Medulla oblongata (tissue), 1 donor: ENCODE results near the gene HYCC2.
A peak's percentile ranks its signal among the peaks of the same experiment; 100 is the strongest.
"Not testable (repeated sequence)": the region's sequence is repeated elsewhere in the genome, so short reads cannot be mapped to it uniquely, and the experiment has no call there.

Source experiments
- DNase-seq: peaks from one replicate; pipeline ENCODE4 v3.0.0-alpha.2; 2015; ENCODE audit errors: extremely low spot score

The HYCC2 gene

DNA sequence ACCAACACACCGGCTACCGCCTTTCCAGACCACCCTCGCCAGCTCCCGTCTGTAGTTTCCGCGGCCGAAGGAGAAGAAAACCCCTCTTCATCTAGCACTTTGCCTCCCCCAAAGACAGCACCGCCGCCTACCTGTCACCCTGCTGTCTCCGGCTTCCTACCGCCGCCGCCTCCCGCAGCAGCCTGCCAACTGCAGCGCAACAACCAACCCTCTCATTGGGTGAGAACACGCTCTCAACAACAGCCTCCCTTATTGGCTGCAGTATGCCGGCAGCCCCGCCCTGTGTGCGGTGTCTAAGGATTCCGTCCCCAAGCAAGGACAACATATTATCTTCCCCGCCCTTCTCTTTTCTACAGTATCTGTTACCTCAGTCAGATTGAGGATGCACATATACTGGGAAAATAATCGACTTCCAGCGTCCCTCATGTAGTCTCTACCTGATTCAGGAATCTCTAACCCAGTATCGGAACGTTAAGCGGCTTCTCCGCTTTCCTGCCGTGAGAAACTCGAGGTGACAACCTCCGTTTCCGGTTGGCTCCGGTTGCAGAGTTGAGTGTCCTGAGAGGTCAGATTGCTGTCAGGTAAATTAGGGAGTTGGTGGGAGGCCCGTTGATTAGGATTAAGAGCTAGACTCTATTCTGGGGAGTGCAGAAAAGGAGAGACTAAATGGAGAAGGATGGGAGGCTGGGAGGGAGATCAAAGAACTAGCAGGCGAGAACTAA is at the start of gene HYCC2, which contains the start of gene NDUFB3:
Gene HYCC2, minus strand, starts transcription at position 193 of the 722 bp plus-strand sequence. CDS start 47,662 bp downstream, outside the sequence.
Gene NDUFB3, plus strand, starts transcription at position 523 of the 722 bp plus-strand sequence. CDS start 6,882 bp downstream, outside the sequence.
- DNase-seq: peak; percentile 96

DNA sequence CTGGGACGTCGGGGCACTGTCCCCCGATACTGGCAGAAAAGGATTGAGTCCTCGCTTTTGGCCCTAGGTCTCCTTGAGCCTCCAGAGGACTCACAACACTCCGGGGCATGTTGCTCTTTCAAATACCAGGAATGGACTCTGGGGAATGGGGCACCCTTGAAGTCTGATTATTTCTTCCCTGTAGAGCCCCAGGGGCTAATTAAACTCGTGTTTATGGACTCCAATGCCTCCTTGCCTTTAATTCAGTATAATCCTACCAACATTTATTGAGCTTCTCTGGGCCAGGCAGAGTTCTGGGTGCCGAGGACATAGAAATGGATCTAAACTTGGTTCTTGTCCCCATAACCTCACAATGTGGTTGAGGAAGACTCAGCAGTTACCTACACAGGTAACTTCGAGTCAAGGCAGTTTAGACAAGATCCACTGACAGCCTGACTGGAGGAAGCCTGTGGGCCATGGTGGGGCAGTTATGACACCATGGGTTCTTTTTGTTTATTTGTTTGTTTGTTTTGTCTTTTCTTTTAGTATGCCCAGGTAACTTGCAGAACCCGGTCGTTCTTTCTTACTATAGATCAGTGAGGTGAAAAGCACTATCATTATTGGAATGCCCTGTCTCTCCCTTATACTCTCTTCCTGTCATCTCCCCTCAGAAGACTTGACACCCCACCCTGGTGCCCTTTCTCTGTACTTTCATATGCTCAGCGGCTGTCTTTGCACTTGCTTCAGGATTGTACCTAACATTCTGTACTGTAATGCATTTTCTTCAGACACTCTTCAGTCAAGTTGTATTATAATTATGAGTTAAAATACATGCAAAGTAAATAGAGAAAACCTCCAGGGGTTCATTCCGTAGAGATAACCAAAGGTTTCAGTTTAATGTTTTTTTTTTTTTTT is 47.7 kb upstream of the HYCC2 start:
- DNase-seq: peak; percentile 39

DNA sequence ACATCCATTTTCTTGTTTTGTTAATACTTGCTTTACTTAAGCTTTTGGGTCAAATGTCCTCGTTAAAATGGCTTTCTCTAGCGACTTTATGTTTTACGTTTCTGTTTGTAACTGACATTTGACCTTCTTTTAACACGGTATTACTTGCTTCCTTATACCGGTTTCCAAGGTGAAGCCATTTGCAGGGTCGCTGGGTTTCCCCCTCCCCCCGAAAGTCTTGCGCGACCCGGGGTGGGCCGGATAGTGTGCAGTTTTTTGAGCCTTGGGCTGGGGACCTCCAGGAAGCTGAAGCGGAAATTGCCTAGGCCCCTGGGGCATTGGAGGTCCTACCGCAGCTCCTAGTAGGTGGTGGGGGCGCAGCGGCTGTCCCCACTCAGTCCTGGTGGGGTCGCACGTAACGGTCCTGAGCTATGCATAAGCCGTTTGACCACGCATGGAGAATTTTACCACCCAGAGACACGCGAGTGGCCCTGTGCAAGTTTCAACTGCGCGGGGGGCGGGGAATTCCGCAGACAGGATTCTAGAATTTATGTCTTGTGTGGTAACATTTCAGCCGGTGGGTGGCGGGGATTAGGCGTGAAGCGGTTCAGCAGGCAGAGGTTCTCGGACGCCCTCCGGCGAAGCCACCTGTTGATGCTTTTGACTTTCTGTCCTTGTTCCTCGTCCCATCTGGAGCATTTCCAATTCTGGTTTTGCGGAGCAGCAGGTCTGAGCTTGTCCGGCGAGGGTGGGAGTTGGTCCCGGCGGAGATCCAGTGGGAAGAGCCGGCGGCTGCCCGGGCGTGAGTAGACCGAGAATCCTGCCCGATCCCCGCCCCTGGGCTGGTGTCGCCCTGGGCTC is 46.9 kb upstream of the HYCC2 start:
- DNase-seq: peak; percentile 90

DNA sequence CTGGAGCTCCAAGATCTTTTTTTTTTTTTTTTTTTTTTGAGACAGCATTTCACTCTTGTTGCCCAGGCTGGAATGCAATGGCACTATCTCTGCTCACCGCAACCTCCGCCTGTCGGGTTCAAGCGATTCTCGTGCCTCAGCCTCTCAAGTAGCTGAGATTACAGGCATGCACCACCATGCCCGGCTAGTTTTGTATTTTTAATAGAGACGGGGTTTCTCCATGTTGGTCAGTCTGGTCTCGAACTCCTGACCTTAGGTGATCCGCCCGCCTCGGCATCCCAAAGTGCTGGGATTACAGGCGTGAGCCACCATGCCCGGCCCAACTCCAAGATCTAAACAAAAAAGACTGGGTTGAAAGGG is 46.2 kb upstream of the HYCC2 start:
- not testable (repeated sequence) for DNase-seq

DNA sequence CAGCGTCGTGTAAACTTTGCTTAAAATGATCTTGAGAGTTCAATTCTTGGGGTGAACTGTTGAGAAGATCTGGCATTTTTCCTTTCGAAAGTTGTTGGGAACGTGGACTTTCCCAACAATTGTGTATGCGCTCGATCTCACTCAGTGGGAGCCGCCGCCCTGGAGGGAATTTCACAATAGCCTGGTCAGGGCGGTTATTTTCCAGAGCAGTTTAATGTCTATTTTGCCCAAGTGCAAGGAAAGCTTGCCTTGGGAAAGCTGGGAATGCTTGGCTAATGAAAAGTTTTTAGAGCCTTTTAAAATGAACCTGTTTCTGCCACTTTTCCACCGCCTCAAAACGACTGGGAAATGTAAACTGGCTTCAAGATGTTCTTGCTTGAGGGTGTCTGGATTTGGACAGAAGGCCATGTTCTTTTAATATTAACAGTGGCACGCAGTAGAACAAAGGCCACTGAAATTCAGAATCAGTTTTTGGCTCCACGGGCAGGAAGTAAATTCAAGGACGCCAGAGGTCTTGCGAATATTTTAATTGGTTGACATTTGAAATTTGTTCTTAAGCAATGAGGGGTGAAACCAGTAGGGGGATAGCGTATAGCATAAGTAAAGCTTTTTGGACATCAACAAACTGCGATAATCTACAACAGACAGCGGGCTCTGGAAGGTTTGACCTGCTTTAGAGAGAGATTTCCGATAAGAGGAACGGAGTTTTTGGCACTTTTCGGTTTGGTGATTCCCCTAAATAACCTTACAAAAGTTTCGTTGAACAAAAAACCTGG is 45.7 kb upstream of the HYCC2 start:
- DNase-seq: peak; percentile 71

DNA sequence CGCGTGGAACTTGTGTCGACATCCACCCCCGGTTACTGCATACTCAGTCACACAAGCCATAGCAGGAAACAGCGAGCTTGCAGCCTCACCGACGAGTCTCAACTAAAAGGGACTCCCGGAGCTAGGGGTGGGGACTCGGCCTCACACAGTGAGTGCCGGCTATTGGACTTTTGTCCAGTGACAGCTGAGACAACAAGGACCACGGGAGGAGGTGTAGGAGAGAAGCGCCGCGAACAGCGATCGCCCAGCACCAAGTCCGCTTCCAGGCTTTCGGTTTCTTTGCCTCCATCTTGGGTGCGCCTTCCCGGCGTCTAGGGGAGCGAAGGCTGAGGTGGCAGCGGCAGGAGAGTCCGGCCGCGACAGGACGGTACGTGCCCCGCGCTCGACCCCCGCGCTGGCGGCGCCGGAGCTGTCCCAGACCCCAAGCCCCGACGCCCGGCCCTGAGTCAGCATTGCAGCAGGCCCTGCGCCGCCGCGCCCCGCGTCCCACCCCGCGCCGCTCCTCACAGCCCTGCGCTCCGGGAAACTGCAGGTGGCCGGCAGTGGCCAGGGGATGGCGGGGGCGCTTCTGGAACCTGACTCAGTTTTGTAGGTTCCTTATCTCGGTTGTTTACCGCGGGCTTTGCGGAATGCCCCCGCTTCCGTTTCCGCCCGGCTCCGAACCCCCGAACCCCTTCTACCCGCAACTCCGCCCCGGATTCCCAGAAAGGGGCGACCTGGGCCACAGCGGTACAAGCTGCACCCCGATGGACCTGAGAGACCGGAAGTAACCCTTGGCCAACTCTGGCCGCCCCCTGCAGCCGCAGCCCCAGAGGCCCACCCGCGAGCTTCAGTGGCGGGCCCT is 44.9 kb upstream of the HYCC2 start, which contains the start of gene CFLAR:
Gene CFLAR, plus strand, starts transcription at position 50 of the 844 bp plus-strand sequence. CDS start 13,702 bp downstream, outside the sequence.
- peak; percentile 68 for DNase-seq

DNA sequence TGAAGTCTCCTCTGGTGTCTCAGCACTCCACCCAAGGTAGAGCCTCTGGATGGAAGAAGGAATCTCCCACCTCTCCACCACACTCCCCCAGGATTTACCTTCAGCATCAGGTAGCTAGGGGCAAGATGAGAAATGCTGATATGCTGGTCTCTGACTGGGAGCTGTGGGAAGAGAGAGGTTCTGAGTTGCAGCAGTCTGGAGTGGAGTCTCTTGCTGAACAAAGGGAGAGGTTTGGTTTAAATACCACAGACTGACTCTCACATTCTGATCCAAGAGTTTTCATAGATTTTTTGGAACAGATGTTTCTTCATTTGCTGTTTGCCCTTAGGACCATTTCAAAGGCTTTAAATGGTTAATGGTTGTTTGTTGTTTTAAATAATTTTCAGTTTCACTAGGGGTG is 43.4 kb upstream of the HYCC2 start:
- DNase-seq: peak; percentile 2

DNA sequence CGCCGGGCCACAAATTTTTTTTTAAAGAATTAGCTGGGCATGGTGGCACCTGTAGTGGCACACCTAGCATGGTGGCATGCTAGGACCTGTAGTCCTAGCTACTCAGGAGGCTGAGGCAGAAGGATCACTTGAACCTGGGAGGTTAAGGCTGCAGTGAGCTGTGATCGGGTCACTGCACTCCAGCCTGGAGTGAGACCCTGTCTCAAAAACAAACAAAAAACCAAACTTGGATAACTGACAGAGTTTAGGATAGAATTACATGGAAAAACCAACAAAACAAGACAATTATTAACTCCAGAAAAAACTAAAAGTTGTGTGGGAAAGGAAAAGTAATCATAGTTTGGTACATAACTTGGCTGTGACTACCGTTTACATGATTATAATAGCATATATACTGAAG is 42.9 kb upstream of the HYCC2 start:
- no peak for DNase-seq

DNA sequence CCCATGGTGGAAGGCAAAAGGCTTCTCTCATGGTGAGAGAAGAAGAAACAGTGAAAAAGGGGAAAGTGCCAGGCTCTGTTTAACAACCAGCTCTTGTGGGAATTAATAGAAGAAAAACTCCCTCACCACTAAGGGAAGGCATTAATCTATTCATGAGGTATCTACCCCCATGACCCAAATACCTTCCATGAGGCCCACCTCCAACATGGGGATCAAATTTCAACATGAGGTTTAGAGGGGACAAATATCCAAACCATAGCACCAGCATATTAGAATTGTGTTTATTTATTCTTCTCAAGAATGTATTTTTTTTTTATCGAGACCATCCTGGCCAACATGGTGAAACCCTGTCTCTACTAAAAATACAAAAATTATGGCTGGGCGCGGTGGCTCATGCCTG is 39.6 kb upstream of the HYCC2 start:
- no peak for DNase-seq

DNA sequence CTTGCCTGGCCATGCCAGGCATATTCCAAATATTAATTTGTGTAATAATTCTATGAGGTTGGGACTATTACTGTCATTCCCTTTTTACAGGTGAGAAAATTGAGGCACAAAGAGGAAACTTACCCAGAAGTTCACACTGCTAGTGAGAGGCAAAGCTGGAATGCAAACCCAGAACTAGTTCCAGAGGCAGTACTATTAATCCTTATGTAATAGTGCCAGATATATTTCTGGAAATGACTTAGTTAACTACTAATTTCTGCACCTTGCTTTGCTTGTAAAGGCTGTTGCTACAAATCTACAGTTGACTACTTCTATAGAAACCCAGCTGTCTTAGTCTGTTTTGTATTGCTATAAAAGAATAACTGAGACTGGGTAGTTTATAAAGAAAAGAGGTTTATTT is 39.1 kb upstream of the HYCC2 start:
- DNase-seq: no peak

DNA sequence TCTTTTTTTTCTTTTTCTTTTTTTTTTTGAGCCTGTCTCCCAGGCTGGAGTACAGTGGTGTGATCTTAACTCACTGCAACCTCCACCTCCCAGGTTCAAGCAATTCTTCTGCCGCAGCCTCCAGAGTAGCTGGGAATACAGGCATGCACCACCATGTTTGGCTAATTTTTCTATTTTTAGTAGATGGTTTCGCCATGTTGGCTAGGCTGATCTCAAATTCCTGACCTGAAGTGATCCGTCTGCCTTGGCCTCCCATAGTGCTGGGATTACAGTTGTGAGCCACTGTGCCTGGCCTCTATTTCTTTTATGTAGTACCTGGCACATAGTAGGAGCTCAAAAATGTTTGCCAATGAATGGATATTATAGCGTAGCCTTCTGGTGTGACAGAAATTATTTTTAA is 37.7 kb upstream of the HYCC2 start:
- no peak for DNase-seq

DNA sequence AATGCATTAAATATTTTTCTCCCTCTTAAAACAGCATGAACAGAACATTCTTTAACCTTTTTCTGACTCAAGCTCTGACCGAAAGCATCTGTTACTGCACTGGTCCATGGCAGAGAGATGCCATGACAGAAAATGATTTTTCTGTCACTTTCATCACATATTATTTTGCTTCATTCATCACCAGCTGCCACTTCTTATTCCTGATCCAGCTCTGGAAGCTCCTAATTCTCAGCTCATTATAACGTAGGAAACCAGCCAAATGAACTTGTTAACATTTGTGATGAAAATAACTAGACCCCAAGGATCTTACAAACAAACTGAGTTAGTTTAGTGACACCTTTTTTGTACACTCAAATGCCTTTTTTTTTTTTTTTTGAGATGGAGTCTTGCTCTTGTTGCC is 36.9 kb upstream of the HYCC2 start:
- DNase-seq: no peak

DNA sequence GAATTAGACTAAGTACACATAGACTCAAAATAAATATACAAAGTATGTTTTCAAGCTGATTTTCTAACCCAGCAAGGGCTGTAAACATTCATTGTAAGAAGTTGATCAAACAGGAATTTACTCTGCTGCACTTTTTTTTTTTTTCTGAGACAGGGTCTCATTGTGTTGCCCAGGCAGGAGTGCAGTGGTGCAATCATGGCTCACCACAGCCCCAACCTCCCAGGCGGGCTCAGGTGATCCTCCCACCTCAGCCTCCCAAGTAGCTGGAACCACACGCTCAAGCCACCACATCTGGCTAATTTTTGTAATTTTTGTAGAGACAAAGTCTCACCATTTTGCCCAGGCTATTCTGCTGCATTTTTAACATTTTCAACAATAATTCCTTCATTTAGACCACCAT is 36.2 kb upstream of the HYCC2 start:
- DNase-seq: no peak

DNA sequence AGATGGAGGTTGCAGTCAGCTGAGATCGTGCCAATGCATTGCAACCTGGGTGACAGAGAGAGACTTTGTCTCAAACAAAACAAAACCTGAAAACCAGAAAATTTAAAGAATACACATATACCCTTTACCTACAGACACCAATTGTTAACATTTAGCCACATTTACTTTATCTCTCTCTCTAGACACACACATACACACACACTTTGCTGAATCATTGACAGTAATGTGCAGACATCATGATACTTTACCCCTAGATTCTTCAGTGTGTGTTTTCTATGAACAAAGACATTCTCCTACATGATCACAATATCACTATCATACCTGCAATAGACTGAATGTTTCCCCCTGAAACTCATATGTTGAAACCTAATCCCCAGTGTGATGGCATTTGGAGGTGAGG is 34.3 kb upstream of the HYCC2 start:
- no peak for DNase-seq

DNA sequence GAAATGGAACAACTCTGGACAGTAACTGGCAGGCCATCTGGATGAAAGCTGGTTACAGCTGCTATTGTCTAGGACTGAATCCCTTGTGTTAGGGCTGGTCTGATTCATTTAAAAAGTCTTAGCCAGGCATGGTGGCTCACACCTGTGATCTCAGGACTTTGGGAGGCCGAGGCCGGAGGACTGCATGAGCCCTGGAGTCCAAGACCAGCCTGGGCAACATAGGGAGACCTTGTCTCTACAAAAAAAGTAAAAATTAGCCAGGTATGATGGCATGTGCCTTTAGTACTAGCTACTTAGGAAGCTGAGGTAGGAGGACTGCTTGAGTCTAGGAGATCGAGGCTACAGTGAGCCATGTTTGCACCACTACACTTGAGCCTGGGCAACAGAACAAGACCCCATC is 29.0 kb upstream of the HYCC2 start:
- DNase-seq: no peak

DNA sequence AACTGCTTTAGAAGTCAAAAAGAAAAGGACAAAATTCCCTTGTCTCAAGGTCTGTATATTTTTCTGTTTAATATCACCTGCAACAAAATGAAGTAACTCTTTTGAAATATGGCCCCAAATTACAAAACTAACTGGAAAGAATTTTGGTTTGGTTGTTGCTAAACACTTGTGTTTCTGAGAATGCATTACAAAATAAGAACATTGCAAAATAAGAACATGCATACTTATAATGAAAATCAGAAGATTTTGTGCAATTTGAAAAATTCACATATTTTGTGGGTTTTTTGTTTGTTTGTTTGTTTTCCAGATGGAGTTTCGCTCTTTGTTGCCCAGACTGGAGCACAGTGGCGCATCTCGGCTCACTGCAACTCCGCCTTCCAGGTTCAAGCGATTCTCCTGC is 22.1 kb upstream of the HYCC2 start:
- DNase-seq: no peak

DNA sequence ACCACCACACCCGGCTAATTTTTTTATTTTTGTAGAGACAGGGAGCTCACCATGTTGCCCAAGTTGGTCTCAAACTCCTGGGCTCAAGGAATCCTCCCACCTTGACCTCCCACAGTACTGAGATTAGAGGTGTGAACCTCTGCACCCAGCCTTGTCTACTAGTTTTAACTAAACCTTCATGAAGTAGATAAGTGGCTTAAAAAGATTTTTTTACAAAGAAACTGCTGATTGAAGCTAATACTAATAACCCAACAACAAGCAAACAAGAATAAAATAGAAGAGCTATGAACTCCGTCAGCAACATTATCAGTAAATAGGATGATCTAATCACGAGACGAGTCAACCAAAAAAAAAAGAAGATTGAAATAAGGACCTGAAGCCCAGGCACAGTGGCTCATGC is 19.1 kb upstream of the HYCC2 start:
- no peak for DNase-seq

DNA sequence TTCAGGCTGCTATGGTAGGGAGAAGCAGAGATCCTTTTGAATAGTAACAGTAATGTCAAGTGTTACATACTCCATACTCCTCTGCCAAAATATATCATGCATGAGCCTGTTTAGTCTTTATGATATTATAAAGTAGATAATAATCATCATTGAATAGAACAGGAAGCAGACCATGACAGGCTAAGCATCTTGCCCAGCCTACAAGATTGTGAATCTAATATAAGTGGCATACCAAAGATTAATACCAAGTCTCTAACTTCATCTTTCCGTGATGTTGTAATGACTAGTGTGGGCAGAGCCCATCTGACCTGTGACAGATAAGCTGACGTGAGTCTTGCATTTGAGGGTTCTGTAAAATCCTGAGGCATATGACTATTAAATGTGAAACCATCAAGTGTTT is 13.4 kb upstream of the HYCC2 start:
- no peak for DNase-seq

DNA sequence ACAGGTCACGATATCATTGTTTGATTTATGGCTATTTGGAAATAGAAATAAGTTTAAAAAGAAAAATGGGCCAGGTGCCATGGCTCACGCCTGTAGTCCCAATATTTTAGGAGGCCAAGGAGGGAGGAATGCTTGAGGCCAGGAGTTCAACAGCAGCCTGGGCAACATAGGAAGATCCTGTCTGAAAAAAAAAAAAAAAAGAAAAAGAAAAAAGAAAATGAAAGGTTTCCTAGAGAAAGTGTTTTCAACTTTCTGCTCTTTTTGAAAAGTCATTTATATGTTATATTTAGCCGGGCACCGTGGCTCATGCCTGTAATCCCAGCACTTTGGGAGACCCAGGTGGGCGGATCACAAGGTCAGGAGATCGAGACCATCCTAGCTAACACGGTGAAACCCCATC is 3.5 kb upstream of the HYCC2 start:
- DNase-seq: no peak

DNA sequence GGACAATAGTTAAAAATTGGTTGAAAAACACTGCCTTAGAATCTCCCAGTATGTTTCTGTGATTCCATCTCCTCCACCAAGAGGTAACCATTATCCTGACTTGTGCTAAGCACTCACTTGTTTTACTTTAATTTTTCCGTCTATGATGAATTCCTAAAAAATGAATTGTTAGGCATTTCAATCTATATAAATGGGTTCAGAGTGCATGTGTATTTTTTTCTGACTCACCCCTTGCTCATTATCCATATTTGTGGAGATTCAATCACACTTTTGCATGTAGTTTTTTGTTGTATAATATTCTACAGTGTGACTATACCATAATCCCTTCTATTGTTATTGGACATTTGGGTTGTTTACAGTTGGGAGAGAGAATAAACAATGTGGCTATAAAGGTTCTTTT is 1.6 kb upstream of the HYCC2 start:
- DNase-seq: no peak
